HEK293 (cell line): ENCODE data around the gene CINP.

Source experiments
- BCL6B ChIP-seq: fragments of 450-650 bp; formaldehyde crosslinking; IDR thresholded peaks from 2 replicates; pipeline ENCODE4 v1.5.1; 2017; ENCODE audit warnings: missing biosample characterization, missing genetic modification characterization
- GLI2 ChIP-seq: fragments of 450-650 bp; formaldehyde crosslinking; IDR thresholded peaks from 2 replicates; pipeline ENCODE4; 2017; ENCODE audit warnings: missing biosample characterization, missing genetic modification characterization, low read depth, borderline replicate concordance
- GLIS2 ChIP-seq: fragments of 450-650 bp; formaldehyde crosslinking; IDR thresholded peaks from 2 replicates; pipeline ENCODE4 v1.5.1; 2016; ENCODE audit warnings: missing biosample characterization, missing genetic modification characterization
- HIC1 ChIP-seq: fragments of 450-650 bp; formaldehyde crosslinking; IDR thresholded peaks from 2 replicates; pipeline ENCODE4 v1.5.1; 2016; ENCODE audit warnings: missing biosample characterization, missing genetic modification characterization
- MZF1 ChIP-seq: fragments of 450-650 bp; formaldehyde crosslinking; IDR thresholded peaks from 2 replicates; pipeline ENCODE4 v1.5.1; 2017; ENCODE audit warnings: missing biosample characterization, missing genetic modification characterization, borderline replicate concordance
- SCRT2 ChIP-seq: fragments of 450-650 bp; formaldehyde crosslinking; IDR thresholded peaks from 2 replicates; pipeline ENCODE4 v1.5.1; 2016; ENCODE audit warnings: missing biosample characterization, missing genetic modification characterization
- SETDB1 ChIP-seq: IDR thresholded peaks from one replicate; pipeline ENCODE4 v1.6.1; 2017; ENCODE audit warnings: mild to moderate bottlenecking, low read length, moderate library complexity, mixed read lengths; ENCODE audit not compliant: insufficient read length
- YY1 ChIP-seq: fragments of 450-650 bp; formaldehyde crosslinking; IDR thresholded peaks from 2 replicates; pipeline ENCODE4 v1.5.1; 2018; ENCODE audit warnings: missing biosample characterization, missing genetic modification characterization
- ZBTB10 ChIP-seq: fragments of 450-650 bp; formaldehyde crosslinking; IDR thresholded peaks from 2 replicates; pipeline ENCODE4 v1.5.1; 2016; ENCODE audit warnings: missing biosample characterization, missing genetic modification characterization
- ZBTB11 ChIP-seq: fragments of 450-650 bp; formaldehyde crosslinking; conservative IDR thresholded peaks from 2 replicates; pipeline ENCODE4 v1.5.1; 2016; ENCODE audit warnings: low read depth, missing biosample characterization, missing genetic modification characterization
- ZBTB20 ChIP-seq: fragments of 450-650 bp; formaldehyde crosslinking; IDR thresholded peaks from 2 replicates; pipeline ENCODE4 v1.5.1; 2016; ENCODE audit warnings: missing biosample characterization, missing genetic modification characterization
- ZBTB26 ChIP-seq: fragments of 450-650 bp; formaldehyde crosslinking; optimal IDR thresholded peaks from 2 replicates; pipeline ENCODE3; 2016; ENCODE audit warnings: missing biosample characterization, mild to moderate bottlenecking, missing genetic modification characterization
- ZBTB44 ChIP-seq: fragments of 450-650 bp; IDR thresholded peaks from 2 replicates; pipeline ENCODE4 v1.5.1; 2018; ENCODE audit warnings: missing biosample characterization, mild to moderate bottlenecking, missing genetic modification characterization
- ZNF112 ChIP-seq: fragments of 450-650 bp; formaldehyde crosslinking; IDR thresholded peaks from 2 replicates; pipeline ENCODE4 v1.5.0; 2017; ENCODE audit warnings: missing biosample characterization, missing genetic modification characterization
- ZNF140 ChIP-seq: fragments of 450-650 bp; formaldehyde crosslinking; IDR thresholded peaks from 2 replicates; pipeline ENCODE4 v1.5.1; 2016; ENCODE audit warnings: missing biosample characterization, missing genetic modification characterization
- ZNF214 ChIP-seq: fragments of 450-650 bp; formaldehyde crosslinking; IDR thresholded peaks from 2 replicates; pipeline ENCODE4 v1.5.1; 2017; ENCODE audit warnings: missing biosample characterization, mild to moderate bottlenecking, missing genetic modification characterization, borderline replicate concordance
- ZNF223 ChIP-seq: fragments of 450-650 bp; formaldehyde crosslinking; IDR thresholded peaks from 2 replicates; pipeline ENCODE4 v1.5.1; 2016; ENCODE audit warnings: missing biosample characterization, missing genetic modification characterization
- ZNF248 ChIP-seq: fragments of 450-650 bp; formaldehyde crosslinking; IDR thresholded peaks from 2 replicates; pipeline ENCODE4 v1.5.1; 2017; ENCODE audit warnings: missing biosample characterization, missing genetic modification characterization
- ZNF324 ChIP-seq: fragments of 450-650 bp; formaldehyde crosslinking; IDR thresholded peaks from 2 replicates; pipeline ENCODE4 v1.5.1; 2016; ENCODE audit warnings: missing biosample characterization, missing genetic modification characterization
- ZNF341 ChIP-seq: fragments of 450-650 bp; formaldehyde crosslinking; IDR thresholded peaks from 2 replicates; pipeline ENCODE4; 2016; ENCODE audit warnings: low read depth, missing biosample characterization, missing genetic modification characterization
- ZNF416 ChIP-seq: fragments of 450-650 bp; formaldehyde crosslinking; IDR thresholded peaks from 2 replicates; pipeline ENCODE4 v1.5.1; 2016; ENCODE audit warnings: missing biosample characterization, missing genetic modification characterization
- ZNF433 ChIP-seq: fragments of 450-650 bp; formaldehyde crosslinking; IDR thresholded peaks from 2 replicates; pipeline ENCODE4 v1.5.1; 2016; ENCODE audit warnings: missing biosample characterization, missing genetic modification characterization, low read depth
- ZNF544 ChIP-seq: fragments of 450-650 bp; formaldehyde crosslinking; IDR thresholded peaks from 2 replicates; pipeline ENCODE4 v1.5.0; 2017; ENCODE audit warnings: missing biosample characterization, missing genetic modification characterization
- ZNF585B ChIP-seq: fragments of 450-650 bp; formaldehyde crosslinking; IDR thresholded peaks from 2 replicates; pipeline ENCODE4 v1.5.1; 2016; ENCODE audit warnings: missing biosample characterization, missing genetic modification characterization
- ZNF623 ChIP-seq: fragments of 450-650 bp; formaldehyde crosslinking; IDR thresholded peaks from 2 replicates; pipeline ENCODE4 v1.5.1; 2016; ENCODE audit warnings: missing biosample characterization, missing genetic modification characterization
- ZNF624 ChIP-seq: fragments of 450-650 bp; formaldehyde crosslinking; IDR thresholded peaks from 2 replicates; pipeline ENCODE4 v1.5.1; 2017; ENCODE audit warnings: missing biosample characterization, missing genetic modification characterization
- ZNF776 ChIP-seq: fragments of 450-650 bp; formaldehyde crosslinking; IDR thresholded peaks from 2 replicates; pipeline ENCODE4 v1.5.0; 2017; ENCODE audit warnings: missing biosample characterization, missing genetic modification characterization, borderline replicate concordance

CINP gene

GRCh38 chr14:102316743-102317563, 45.7 kb downstream of the CINP start (continued):
- no peak for TF ChIP-seq ZNF585B (tag by site-specific recombination)
- no peak for TF ChIP-seq ZNF433 (tag by site-specific recombination)
- TF ChIP-seq ZBTB20 (tag by site-specific recombination): no peak
- no peak for TF ChIP-seq GLI2 (tag by site-specific recombination)
- no peak for TF ChIP-seq ZNF112 (tag by site-specific recombination)
- TF ChIP-seq ZBTB26 (tag by site-specific recombination): peak; percentile 63
- no peak for TF ChIP-seq ZNF624
- TF ChIP-seq ZNF623 (tag by site-specific recombination): no peak
- peak; percentile 83 for TF ChIP-seq GLIS2 (tag by site-specific recombination)
- no peak for TF ChIP-seq ZNF214 (tag by site-specific recombination)
- peak; percentile 77 for TF ChIP-seq ZBTB10 (tag by site-specific recombination)
- peak; percentile 43; the same call in 1 of the 2 replicates for TF ChIP-seq HIC1 (tag by site-specific recombination)
- peak; percentile 81 for TF ChIP-seq ZBTB44
- TF ChIP-seq SETDB1: no peak
- no peak for TF ChIP-seq ZNF416 (tag by site-specific recombination)
- no peak for TF ChIP-seq BCL6B (tag by site-specific recombination)
- peak; percentile 99 for TF ChIP-seq MZF1 (tag by site-specific recombination)
- TF ChIP-seq ZNF544 (tag by site-specific recombination): no peak
- TF ChIP-seq ZNF223 (tag by site-specific recombination): no peak; the same call in 1 of the 2 replicates
- peak; percentile 19; the same call in 1 of the 2 replicates for TF ChIP-seq ZNF341 (tag by site-specific recombination)
- peak; percentile 99 for TF ChIP-seq ZNF324 (tag by site-specific recombination)
- no peak for TF ChIP-seq ZNF140 (tag by site-specific recombination)
- TF ChIP-seq ZNF248 (tag by site-specific recombination): no peak
- TF ChIP-seq ZBTB11 (tag by site-specific recombination): peak; percentile 40
- no peak for TF ChIP-seq ZNF776 (tag by site-specific recombination)
- TF ChIP-seq SCRT2 (tag by site-specific recombination): peak; percentile 62
- peak; percentile 62 for TF ChIP-seq YY1 (tag by site-specific recombination)
